Measurements from ENCODE around the gene P2RY4.
"Not testable (repeated sequence)": the region's sequence is repeated elsewhere in the genome, so short reads cannot be mapped to it uniquely, and the experiment has no call there.

The P2RY4 gene

DNA sequence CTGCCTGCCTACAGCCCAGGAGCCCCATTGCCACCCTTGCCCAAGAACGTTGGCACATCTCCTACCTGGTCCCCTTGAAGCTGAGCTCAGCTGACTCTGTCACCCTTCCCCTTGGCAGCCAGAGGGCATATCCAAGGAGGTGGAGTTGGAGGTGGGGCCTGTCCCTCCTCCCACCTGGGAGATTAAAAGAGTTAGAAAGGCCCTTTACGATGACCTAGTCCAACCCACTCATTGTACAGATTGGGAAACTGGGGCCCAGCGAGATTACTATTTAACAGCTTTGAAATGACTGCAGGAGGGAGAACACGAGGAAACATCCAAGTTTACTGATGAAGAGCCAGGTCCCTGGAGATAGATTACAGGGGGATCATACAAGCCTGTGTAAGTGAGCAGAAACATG lies at the start of gene P2RY4:
Gene P2RY4, minus strand, starts transcription at position 101 of the 400 bp plus-strand sequence. CDS start 580 bp downstream, outside the sequence.
- no peaks in the 10 kb centered on the region for H3K4me1 Mint-ChIP-seq
- no peak within 1 kb of the TSS for H3K27ac Mint-ChIP-seq
- H3K4me3 Mint-ChIP-seq: no peak within 1 kb of the TSS
- no peaks in the 10 kb centered on the region for H3K9me3 Mint-ChIP-seq
- peaks cover 15% of the 10 kb centered on the region for H3K36me3 Mint-ChIP-seq
- no peak for ATAC-seq
- H3K27me3 Mint-ChIP-seq: no peaks in the 10 kb centered on the region

DNA sequence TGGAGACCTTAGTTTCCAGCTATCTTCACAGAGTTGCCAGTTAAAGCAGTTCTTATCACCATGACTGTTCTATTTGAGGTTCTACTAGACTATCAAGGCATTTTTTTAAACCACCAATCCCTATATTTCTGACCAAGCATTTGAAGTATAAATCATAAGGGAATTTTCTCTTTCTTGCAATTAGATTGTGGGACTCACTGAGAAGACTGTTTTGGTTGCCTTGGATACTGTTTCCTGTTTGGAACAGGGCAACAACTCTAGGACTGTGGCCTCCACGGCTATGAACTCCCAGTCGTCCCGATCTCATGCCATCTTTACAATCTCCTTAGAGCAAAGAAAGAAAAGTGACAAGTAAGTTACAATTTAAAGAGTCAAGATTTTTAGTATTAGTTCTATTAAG lies 41.7 kb upstream of the P2RY4 start:
- H3K36me3 Mint-ChIP-seq: no peaks in the 10 kb centered on the region
- no peak for ATAC-seq
- no peak overlapping the region for H3K27ac Mint-ChIP-seq
- no peaks in the 10 kb centered on the region for H3K4me1 Mint-ChIP-seq
- no peak overlapping the region for H3K4me3 Mint-ChIP-seq
- no peaks in the 10 kb centered on the region for H3K27me3 Mint-ChIP-seq
- no peaks in the 10 kb centered on the region for H3K9me3 Mint-ChIP-seq

DNA sequence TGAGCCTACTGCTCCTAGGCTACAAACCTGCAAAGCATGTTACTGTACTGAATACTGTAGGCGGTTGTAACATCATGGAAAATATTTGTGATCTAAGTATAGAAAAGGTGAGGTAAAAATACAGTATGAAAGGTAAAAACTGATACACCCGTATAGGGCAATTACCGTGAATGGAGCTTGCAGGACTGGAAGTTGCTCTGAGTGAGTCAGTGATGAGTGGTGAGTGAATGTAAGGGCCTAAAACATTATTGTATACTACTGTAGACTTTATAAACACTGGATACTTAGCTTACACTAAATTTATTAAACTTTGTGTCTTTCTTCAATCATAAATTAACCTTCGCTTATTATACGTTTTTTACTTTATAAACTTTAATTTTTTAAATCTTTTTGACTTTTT lies 33.6 kb upstream of the P2RY4 start:
- no peak for ATAC-seq
- Mint-ChIP-seq H3K9me3 (no peaks in the 10 kb centered on the region), H3K27ac (no peak overlapping the region), H3K36me3 (no peaks in the 10 kb centered on the region), H3K4me3 (no peak overlapping the region), H3K27me3 (no peaks in the 10 kb centered on the region), H3K4me1 (peaks cover 10% of the 10 kb centered on the region)

DNA sequence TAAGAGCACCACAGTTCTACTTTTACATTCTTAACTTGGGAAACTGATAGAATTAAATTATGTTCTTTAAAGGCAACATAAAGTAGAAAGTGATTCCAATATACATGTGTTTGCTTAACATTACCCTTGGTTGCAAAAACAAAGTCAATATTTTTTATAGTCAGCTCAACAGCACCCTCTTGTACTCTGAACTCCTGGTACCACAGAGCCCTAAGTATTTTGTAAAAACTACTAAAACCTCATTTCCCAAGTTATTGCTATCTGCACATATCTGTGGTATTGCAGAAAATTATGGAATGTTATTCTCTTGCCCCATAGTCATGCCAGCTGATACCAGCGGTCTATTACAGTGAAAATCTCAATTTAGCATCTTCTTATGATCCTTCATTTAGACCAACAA lies 32.8 kb upstream of the P2RY4 start:
- Mint-ChIP-seq H3K4me3 (no peak overlapping the region), H3K36me3 (no peaks in the 10 kb centered on the region), H3K4me1 (peaks cover 10% of the 10 kb centered on the region), H3K27me3 (no peaks in the 10 kb centered on the region), H3K9me3 (no peaks in the 10 kb centered on the region), H3K27ac (no peak overlapping the region)
- ATAC-seq: no peak

DNA sequence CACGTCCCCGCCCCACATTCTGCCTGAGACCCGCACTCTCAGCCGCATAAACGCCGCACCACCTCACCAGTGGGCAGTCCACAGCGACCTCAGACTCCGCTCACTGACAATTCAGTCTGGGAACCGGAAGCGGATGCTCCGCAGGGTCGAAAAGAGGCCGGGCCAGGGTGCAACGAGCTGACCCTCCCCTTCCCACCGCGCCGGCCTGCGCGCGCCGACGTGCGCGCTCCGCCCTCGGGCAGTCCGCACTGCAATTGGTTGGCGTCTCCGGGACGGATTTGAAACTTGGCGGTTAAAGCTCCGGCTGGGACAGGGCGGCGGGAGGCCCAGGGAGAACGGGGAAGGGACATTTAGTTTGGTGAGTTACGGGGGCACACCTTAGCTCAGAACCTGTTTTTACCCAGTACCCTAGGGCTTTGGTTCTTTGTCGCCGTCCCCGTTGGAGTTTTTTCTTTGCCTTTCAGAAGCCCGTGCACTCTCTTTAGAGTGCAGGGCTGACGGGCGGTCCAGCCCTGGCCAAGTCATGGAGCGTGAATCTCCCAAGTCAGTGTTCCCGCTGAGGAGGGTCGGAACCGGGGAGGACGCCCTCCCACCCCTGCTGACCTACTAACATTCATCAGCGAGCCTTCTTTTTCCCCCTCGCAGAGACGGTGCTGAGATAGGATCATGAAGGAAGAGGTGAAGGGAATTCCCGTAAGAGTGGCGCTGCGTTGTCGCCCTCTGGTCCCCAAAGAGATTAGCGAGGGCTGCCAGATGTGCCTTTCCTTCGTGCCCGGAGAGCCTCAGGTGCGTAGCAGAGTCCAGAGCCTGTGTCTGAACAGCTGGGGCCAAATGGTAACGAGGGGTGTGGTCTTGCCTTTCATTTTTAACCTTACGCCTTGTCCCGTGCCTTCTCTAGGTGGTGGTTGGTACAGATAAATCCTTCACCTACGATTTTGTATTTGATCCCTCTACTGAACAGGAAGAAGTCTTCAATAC lies 30.1 kb upstream of the P2RY4 start, which contains the start of the genes KIF4A and PDZD11:
Gene KIF4A, plus strand, starts transcription at position 312 of the 978 bp plus-strand sequence. Its CDS starts 355 bp downstream, at position 667.
Gene PDZD11, minus strand, starts transcription at position 135 of the 978 bp plus-strand sequence. CDS start 586 bp downstream, outside the sequence.
- ATAC-seq: peak; percentile 100
- H3K36me3 Mint-ChIP-seq: peaks cover 13% of the 10 kb centered on the region
- H3K27ac Mint-ChIP-seq: peak within 1 kb of the TSS; percentile 66
- peaks cover 10% of the 10 kb centered on the region for H3K4me1 Mint-ChIP-seq
- H3K4me3 Mint-ChIP-seq: peak within 1 kb of the TSS; percentile 86
- H3K27me3 Mint-ChIP-seq: no peaks in the 10 kb centered on the region
- H3K9me3 Mint-ChIP-seq: no peaks in the 10 kb centered on the region

DNA sequence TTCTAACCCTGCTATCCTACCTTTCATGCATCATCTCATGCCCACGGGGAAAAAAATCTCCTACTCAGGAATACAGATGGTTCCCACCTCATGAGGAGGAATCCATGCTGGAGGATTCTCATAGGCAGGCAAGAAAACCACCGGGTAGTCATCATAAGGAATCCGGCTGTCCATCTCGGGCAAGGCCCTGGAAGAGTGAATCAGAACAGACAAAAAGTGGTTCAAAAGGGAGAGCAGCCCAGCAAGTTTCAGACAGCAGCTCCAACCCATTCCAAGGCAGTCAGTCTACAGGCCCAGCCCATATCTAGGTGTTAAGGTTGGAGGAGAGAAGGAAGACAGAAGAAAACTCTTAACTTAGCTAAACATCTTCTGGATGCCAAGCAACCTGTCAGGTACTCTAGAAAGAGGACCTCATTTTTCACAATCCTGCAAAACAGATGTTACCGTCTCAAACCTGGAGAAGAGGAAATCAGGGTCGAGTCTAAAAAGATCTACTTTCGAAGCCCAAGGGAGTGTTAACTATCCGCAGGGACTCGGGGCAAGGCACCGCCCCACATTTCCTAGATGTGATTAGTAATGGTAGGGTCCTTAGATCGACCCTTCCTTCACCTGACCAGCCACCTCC lies 29.3 kb upstream of the P2RY4 start:
- ATAC-seq: no peak
- peak overlapping the region; percentile 66 for H3K27ac Mint-ChIP-seq
- peaks cover 10% of the 10 kb centered on the region for H3K4me1 Mint-ChIP-seq
- H3K4me3 Mint-ChIP-seq: peak overlapping the region; percentile 86
- no peaks in the 10 kb centered on the region for H3K9me3 Mint-ChIP-seq
- H3K27me3 Mint-ChIP-seq: no peaks in the 10 kb centered on the region
- peaks cover 21% of the 10 kb centered on the region for H3K36me3 Mint-ChIP-seq

DNA sequence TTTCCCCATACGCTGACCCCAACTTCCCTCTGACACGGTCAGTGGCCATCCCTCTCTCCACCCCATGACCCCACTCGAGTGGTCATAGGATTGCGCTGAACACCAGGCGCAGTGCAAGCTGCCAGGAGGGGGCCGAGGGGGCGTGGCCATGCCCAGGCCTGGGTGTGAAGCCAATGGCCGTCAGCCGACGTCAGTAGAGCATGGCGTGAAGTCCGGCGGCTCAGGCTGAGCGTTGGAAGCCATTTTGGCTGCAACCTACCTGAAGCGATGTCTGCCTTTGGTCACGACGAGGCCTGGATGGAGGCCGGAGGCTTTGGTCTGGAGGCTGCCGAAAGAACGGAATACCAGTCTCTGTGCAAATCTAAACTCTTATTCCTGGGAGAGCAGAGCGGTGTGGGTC lies 21.9 kb upstream of the P2RY4 start, which contains the start of gene RAB41:
Gene RAB41, plus strand, starts transcription at position 222 of the 400 bp plus-strand sequence. Its CDS starts 46 bp downstream, at position 268.
- no peaks in the 10 kb centered on the region for H3K9me3 Mint-ChIP-seq
- peaks cover 45% of the 10 kb centered on the region for H3K36me3 Mint-ChIP-seq
- no peak for ATAC-seq

DNA sequence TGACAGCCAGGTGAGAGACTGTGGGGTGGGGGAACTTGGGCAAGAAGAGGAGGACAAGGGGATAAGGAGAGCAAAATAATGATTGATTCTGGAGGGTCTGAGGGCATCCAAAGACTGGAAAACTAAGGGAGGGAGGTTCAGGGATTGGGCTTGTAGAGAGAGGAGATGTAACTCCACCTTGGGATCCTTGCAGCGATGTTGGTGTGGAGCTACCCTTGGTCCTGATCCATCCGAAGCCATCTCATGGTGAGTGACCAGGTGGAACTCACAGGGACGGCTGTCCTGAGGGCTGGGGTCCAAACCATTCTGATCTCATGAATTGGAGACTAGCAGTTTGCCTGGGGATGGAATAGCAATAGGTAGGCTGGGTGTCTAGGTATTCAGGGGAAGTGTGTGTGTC lies 20.6 kb upstream of the P2RY4 start:
- no peaks in the 10 kb centered on the region for H3K9me3 Mint-ChIP-seq
- no peaks in the 10 kb centered on the region for H3K4me1 Mint-ChIP-seq
- no peak overlapping the region for H3K4me3 Mint-ChIP-seq
- H3K27me3 Mint-ChIP-seq: no peaks in the 10 kb centered on the region
- peaks cover 38% of the 10 kb centered on the region for H3K36me3 Mint-ChIP-seq
- H3K27ac Mint-ChIP-seq: no peak overlapping the region
- no peak for ATAC-seq

More for the DNA sequence above, 21.9 kb upstream of the P2RY4 start, which contains the start of gene RAB41:
- Mint-ChIP-seq H3K27ac (no peak within 1 kb of the TSS), H3K27me3 (no peaks in the 10 kb centered on the region), H3K4me3 (no peak within 1 kb of the TSS), H3K4me1 (no peaks in the 10 kb centered on the region)

DNA sequence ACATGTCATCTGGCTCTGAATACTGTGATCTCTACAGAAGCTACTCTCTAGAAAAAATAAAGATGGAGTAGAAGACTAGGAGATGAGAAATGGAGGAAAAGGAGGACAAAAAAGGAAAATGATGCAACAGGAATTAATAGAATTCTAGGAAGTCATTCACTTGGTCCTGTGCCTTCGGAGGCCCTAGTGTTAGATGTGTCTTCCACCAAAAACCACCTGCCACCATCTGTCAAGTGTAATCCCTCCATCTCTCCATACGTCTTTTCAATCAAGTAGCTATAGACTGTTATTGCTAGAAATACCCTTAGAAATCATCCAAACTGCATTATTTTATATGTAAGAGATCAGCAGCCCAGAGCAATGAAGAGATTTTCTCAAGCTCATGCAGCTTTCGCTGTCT lies 19.1 kb upstream of the P2RY4 start:
- Mint-ChIP-seq H3K36me3 (peaks cover 26% of the 10 kb centered on the region), H3K27me3 (no peaks in the 10 kb centered on the region), H3K4me1 (no peaks in the 10 kb centered on the region), H3K4me3 (no peak overlapping the region), H3K9me3 (no peaks in the 10 kb centered on the region), H3K27ac (no peak overlapping the region)
- no peak for ATAC-seq

DNA sequence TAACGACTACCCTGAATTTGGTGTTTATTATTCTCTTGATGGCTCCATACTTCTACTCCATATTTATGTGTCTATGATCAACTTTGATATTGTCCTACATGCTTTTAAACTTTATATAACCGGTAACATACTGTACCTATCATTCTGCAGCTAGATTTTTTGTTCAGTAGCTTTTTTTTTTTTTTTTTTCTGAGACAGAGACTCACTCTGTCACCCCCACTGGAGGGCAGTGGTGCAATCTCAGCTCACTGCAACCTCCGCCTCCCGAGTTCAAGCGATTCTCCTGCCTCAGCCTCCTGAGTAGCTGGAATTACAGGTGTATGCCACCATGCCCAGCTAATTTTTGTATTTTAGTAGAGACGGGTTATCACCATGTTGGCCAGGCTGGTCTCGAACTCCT lies 14.0 kb upstream of the P2RY4 start:
- not testable (repeated sequence) for H3K4me1 Mint-ChIP-seq, H3K4me3 Mint-ChIP-seq

DNA sequence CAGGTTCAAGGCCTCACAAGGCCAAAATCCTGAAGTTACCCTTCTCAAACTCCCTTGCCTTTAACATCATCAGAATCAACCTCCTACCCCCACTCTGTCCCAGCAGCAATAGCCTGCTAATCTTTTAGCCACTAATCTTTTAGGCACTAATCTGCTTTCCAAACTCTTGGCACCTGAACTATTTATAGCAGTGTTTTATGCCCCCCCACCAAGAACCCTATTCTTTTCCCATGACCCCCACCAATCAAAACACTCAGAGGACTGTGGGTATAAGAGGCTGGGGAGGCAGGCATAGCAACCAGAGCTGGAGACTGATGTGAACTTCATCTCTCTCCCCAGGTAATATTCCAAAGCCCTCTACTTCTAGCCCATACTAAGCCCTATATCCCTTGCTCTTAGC lies 8.0 kb upstream of the P2RY4 start, which contains the start of gene ARR3:
Gene ARR3, plus strand, starts transcription at position 301 of the 400 bp plus-strand sequence. CDS start 1,052 bp downstream, outside the sequence.
- H3K27ac Mint-ChIP-seq: no peak within 1 kb of the TSS
- no peak for ATAC-seq

More for the DNA sequence above, 14.0 kb upstream of the P2RY4 start:
- not testable (repeated sequence) for H3K9me3 Mint-ChIP-seq, H3K36me3 Mint-ChIP-seq, H3K27ac Mint-ChIP-seq, H3K27me3 Mint-ChIP-seq, ATAC-seq

DNA sequence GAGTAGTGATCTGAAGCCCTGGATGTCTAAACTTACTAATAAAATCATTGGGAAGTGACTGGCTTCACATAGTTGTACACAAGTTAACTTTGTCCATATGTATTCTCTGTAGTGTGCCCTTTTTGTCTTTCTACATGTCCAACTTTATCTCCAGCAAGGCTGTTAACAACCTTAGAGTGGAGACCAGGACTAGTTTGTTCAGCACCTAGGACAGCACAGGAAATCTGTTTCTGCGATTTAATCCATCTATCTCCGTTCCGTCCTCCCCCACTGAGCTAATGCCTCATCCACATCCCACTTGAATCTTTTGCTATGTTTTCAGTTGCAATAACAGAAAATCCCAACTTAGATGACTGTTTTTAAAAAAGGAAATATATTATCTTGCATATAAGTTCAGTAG lies 4.8 kb upstream of the P2RY4 start:
- Mint-ChIP-seq H3K36me3 (no peaks in the 10 kb centered on the region), H3K4me1 (no peaks in the 10 kb centered on the region), H3K4me3 (no peak overlapping the region), H3K9me3 (no peaks in the 10 kb centered on the region), H3K27me3 (no peaks in the 10 kb centered on the region), H3K27ac (no peak overlapping the region)
- ATAC-seq: no peak

More for the DNA sequence above, 8.0 kb upstream of the P2RY4 start, which contains the start of gene ARR3:
- H3K9me3 Mint-ChIP-seq: no peaks in the 10 kb centered on the region
- no peak within 1 kb of the TSS for H3K4me3 Mint-ChIP-seq
- H3K27me3 Mint-ChIP-seq: no peaks in the 10 kb centered on the region
- no peaks in the 10 kb centered on the region for H3K36me3 Mint-ChIP-seq
- H3K4me1 Mint-ChIP-seq: no peaks in the 10 kb centered on the region

DNA sequence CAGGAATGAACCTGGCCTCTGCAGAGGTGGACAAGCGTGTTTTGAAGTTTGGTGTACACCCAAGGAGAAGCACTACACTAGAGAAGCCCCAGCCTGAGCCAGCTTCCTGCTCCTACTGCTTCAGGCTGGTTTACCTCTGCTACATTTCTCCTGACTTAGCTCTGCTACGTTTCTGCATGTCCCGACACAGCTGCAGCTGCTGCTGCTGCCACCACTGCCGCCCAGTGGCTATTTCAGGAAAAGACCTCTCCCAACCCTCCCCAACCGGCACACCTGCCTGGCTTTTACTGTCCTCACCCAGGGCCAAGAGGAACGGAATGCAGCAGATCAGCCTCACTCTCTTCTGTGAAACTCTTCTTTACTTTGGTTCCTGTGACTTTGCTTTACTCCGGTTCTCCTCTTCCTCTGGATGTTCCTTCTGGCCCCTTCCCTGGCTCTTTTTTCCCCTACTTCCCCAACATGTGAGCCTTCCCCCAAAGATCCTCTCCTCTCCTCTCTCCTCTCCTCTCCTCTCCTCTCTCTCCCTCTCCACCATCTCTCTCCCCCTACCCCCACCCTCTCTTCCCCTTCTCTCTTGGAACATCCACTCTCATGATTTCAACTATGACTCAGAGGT lies 3.1 kb upstream of the P2RY4 start:
- Mint-ChIP-seq H3K27me3 (no peaks in the 10 kb centered on the region), H3K36me3 (peaks cover 12% of the 10 kb centered on the region), H3K4me1 (no peaks in the 10 kb centered on the region), H3K9me3 (no peaks in the 10 kb centered on the region), H3K4me3 (no peak overlapping the region), H3K27ac (no peak overlapping the region)
- ATAC-seq: no peak

DNA sequence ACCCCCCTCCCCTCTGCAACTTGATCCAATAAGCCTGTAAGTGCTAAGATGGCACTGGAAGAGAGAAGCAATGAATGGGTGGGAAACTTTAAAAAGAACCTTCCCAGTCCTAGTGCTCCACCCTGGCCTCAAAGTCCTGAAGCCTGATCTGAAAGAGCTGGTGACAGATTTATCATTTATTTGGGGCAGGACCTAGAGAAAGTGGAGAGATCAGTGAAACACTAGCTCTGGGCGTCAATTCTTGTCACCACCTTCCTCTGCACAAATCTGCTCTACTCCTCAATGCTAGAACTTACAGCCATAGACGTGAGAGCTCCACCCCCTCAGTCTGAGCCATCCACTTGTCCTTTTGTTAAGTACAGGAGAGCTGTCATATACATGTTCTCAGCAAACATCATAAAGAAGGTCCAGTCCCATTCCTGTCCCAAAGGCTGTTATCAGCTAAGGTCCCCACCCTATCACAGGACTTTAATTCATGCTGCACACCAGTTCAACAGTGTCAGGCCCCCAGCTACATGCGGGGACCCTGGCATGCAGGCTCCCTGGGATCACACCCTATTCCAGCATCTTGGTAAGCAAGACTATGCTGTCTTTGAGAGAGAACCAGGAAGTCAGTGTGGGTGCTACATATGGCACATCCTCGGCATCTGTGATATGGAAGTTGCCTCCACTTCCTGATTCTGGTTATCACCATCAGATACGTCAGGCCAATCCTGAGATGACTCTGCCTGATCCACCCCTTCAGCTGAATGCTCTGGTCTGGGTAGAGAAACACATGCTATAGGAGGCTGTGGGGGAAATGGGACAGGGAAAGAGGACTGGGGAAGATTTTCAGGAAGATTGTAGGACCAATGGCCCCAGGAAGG lies 2.3 kb downstream of the P2RY4 start:
- Mint-ChIP-seq H3K9me3 (no peaks in the 10 kb centered on the region), H3K36me3 (peaks cover 27% of the 10 kb centered on the region), H3K4me3 (no peak overlapping the region), H3K4me1 (no peaks in the 10 kb centered on the region), H3K27me3 (no peaks in the 10 kb centered on the region), H3K27ac (no peak overlapping the region)
- no peak for ATAC-seq
